VCaP (cell line): ENCODE results near the gene APMAP.

Source experiments
- H3K27ac ChIP-seq: fragments of 450-650 bp; 2 replicates; pipeline ENCODE4 v1.5.1; 2017
- TF ChIP-seq, protein P1 (sequence below): fragments of 450-650 bp; conservative IDR thresholded peaks from 2 replicates; pipeline ENCODE4 v1.5.1; 2017; ENCODE audit warnings: mild to moderate bottlenecking, moderate library complexity

The APMAP gene

GRCh38 chr20:24943196-24943595 lies 49.4 kb downstream of the APMAP start:
- TF ChIP-seq, protein P1, sequence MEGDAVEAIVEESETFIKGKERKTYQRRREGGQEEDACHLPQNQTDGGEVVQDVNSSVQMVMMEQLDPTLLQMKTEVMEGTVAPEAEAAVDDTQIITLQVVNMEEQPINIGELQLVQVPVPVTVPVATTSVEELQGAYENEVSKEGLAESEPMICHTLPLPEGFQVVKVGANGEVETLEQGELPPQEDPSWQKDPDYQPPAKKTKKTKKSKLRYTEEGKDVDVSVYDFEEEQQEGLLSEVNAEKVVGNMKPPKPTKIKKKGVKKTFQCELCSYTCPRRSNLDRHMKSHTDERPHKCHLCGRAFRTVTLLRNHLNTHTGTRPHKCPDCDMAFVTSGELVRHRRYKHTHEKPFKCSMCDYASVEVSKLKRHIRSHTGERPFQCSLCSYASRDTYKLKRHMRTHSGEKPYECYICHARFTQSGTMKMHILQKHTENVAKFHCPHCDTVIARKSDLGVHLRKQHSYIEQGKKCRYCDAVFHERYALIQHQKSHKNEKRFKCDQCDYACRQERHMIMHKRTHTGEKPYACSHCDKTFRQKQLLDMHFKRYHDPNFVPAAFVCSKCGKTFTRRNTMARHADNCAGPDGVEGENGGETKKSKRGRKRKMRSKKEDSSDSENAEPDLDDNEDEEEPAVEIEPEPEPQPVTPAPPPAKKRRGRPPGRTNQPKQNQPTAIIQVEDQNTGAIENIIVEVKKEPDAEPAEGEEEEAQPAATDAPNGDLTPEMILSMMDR, result no peak

DNA sequence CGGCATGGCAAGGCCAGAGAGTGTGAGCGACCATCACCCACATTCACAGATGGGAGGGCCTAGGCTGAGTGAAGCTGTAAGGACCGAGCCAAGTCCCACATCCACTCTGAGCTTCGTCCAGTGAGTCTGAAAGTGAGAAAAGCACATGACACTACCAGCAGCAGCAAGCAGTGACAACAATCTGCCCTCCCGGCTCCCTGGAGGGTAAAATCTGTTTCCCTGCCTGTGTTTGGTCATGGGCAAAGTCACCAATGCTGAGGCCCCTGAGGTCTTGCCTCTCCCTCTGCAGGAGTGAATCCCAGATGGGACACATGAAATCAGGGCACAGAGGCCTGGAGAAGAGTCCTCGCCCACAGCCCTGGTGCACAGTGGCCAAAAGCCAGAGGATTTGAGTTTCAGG lies 49.9 kb downstream of the APMAP start:
- H3K27ac ChIP-seq, result no peak overlapping the region
- TF ChIP-seq, protein P1, result no peak

More at GRCh38 chr20:24943196-24943595, 49.4 kb downstream of the APMAP start:
- H3K27ac ChIP-seq, result no peak overlapping the region

DNA sequence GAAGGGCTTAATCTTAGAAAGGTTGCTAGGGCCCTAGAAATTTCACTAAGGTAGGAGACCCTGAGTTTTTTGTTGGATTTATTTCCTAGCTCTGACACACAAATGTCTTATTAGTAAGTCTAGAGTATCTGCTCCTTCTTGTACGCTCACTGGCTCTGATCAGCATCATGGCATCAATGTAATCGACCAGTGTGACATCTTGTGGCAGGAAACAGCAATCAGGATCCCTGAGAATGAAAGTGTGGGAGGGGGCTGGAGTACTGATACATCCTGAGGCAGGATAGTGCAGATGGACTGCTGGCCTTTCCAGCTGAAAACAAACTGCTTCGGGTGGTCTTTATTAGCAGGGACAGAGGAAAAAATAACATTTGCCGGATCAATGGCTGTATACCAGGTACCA lies 53.5 kb downstream of the APMAP start:
- TF ChIP-seq, protein P1, result no peak
- H3K27ac ChIP-seq, result no peak overlapping the region

DNA sequence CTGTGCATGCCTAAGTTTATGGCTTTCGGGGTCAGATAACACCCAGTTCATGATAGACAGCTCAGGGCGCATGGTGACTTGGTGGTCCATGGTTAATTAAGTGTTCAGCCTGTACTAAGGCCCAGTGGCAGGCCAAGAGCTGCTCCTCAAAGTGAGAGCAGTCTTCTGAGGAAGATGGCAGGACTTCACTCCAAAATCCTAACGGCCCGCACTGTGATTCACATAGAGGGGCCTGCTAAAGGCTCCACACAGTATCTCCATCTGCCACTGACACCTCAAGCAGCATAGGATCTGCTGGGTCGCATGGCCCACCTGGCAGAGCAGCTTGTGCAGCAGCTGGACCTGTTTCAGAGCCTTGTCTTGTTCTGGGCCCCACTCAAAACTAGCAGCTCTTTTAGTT lies 54.1 kb downstream of the APMAP start:
- TF ChIP-seq, protein P1, result no peak
- no peak overlapping the region for H3K27ac ChIP-seq

DNA sequence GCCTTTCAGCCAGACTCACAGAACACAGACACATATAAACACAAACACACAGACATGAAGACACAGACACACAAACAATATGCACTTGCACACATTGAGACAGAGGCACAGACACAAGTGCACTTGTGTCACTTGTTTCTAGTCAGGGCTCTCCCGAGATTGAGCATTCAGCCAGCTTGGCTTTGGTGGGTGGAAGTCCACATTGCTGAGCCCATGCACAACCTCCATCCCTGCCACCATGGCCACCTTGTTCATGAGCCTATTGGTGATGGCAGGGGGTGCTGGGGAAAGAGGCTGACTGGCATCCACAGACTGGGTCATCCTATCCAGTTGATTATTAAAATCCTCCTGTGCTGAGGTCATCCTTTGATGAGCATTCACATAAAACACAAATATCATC lies 55.0 kb downstream of the APMAP start:
- TF ChIP-seq, protein P1, result no peak
- no peak overlapping the region for H3K27ac ChIP-seq

DNA sequence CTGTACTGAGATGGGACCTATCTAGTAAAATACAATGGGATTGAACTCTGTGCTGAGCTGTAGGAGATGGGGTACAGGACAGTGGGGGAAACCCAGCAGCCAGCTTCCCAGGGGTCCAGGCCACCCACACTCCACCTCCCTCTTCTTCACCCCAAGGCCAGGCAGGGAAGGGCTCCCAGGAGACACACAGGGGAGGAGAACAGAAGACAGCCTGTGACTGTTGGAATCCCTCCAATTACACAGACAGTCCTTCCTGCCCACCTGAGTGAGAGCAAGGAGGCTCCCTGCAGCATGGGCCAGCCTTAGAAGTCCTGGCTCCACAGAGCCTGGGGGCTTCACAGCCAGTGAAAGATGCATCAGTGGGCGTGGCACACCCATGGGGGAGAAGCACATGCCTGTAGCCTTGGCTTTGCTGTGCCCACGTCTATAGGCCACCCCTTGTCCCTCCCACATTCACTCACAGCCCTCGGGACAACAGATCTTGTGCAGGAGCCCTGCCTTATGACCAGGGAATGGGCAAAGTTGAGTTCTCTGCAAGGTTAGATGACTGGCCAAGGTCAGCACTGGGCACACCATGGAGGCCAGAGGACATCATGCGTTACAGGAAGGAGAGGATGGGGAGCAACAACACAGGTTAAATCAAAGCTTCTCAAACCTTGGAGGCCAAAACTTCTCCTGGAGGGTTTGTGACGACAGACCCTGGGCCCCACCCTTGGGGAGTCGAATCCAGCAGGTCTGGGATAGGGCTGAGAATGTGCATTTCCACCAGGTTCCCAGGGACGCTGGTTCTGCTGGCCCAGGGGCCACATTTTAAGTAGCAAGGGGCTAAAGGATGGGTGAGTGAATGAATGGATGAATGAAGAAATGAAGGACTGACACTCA lies 55.8 kb downstream of the APMAP start:
- TF ChIP-seq, protein P1, result no peak
- H3K27ac ChIP-seq, result no peak overlapping the region

GRCh38 chr20:24935766-24936525 lies 56.6 kb downstream of the APMAP start:
- H3K27ac ChIP-seq, result no peak overlapping the region
- TF ChIP-seq, protein P1, result no peak
